Measurements from ENCODE around the gene DCXR.

DCXR gene

GRCh38 chr17:82030470-82031302 is 6.8 kb downstream of the DCXR start (continued):
- TF ChIP-seq ZNF837 (tag by site-specific recombination; IDR thresholded peaks at IDR 0.05) (no peak), ZNF148 (tag by site-specific recombination; IDR thresholded peaks at IDR 0.05; ENCODE audit: borderline replicate concordance) (no peak), PBX3 (CRISPR knock-in tag; IDR thresholded peaks at IDR 0.05) (peak; percentile 69; the same call in 1 of the 2 replicates), SP7 (tag by site-specific recombination; IDR thresholded peaks at IDR 0.05) (peak; percentile 45; the same call in 1 of the 2 replicates), ZFP3 (tag by site-specific recombination; IDR thresholded peaks at IDR 0.05; ENCODE audit: low read depth) (no peak), ZFP69B (tag by site-specific recombination; IDR thresholded peaks at IDR 0.05) (no peak), ZNF398 (tag by site-specific recombination; IDR thresholded peaks at IDR 0.05) (peak; percentile 12; the same call in 1 of the 2 replicates), ZNF362 (tag by site-specific recombination; IDR thresholded peaks at IDR 0.05) (no peak), ZNF132 (tag by site-specific recombination; IDR thresholded peaks at IDR 0.05; ENCODE audit: borderline replicate concordance) (no peak), ZBTB6 (tag by site-specific recombination; IDR thresholded peaks at IDR 0.05) (no peak), ZNF138 (tag by site-specific recombination; IDR thresholded peaks at IDR 0.05; ENCODE audit: borderline replicate concordance) (no peak), EGR2 (tag by site-specific recombination; IDR thresholded peaks at IDR 0.05; ENCODE audit: low read depth) (peak; percentile 60; the same call in 1 of the 2 replicates), ZBTB26 (tag by site-specific recombination; optimal IDR thresholded peaks at IDR 0.05) (peak; percentile 93), ZEB2 (tag by site-specific recombination; IDR thresholded peaks at IDR 0.05) (peak; percentile 96), ZNF2 (tag by site-specific recombination; IDR thresholded peaks at IDR 0.05) (peak; percentile 95), GLIS1 (tag by site-specific recombination; IDR thresholded peaks at IDR 0.05) (peak; percentile 87), ZNF488 (tag by site-specific recombination; IDR thresholded peaks at IDR 0.05) (no peak), RBAK (tag by site-specific recombination; IDR thresholded peaks at IDR 0.05) (no peak), ZNF76 (tag by site-specific recombination; IDR thresholded peaks at IDR 0.05; ENCODE audit: borderline replicate concordance, low read depth) (peak; percentile 44; the same call in 1 of the 2 replicates), ZNF701 (tag by site-specific recombination; IDR thresholded peaks at IDR 0.05) (no peak), TSHZ1 (tag by site-specific recombination; IDR thresholded peaks at IDR 0.05; ENCODE audit: borderline replicate concordance) (no peak), ZNF169 (tag by site-specific recombination; IDR thresholded peaks at IDR 0.05) (no peak), KLF9 (tag by site-specific recombination; IDR thresholded peaks at IDR 0.05; ENCODE audit: low read depth) (peak; percentile 81)
